K562 (cell line): ENCODE measurements around the gene NAT8L. TPM values are rescaled to one million over a fixed set of nuclear protein-coding genes. Genes with fewer than 3 reads are reported as not detected.

Experiments
- CGGBP1 ChIP-seq: fragments of 250-450 bp; sonication (Bioruptor Pico); IDR thresholded peaks from 2 replicates; pipeline ENCODE4 v1.9.0; 2021; ENCODE audit warnings: mild to moderate bottlenecking
- CTCF ChIP-seq, 3 experiments: IDR thresholded peaks in 2 of 3; conservative IDR thresholded peaks in 1 of 3; 2 replicates each; pipeline ENCODE4 v1.5.1; 2011 to 2012; ENCODE audit warnings: low read length in 3 of 3, mild to moderate bottlenecking in 3 of 3, control low read depth in 2 of 3, improper control_type of control experiment in 1 of 3, inconsistent platforms in 1 of 3, low read depth in 1 of 3, mixed read lengths in 1 of 3, moderate library complexity in 1 of 3; ENCODE audit not compliant: insufficient read depth in 2 of 3
- ETV5 ChIP-seq: sonication (generic); formaldehyde crosslinking; IDR thresholded peaks from 2 replicates; pipeline ENCODE4 v1.4.0; 2020; ENCODE audit warnings: low read depth, mild to moderate bottlenecking, missing genetic modification reagents
- EZH2 ChIP-seq: IDR thresholded peaks from 2 replicates; pipeline ENCODE4 v1.6.1; 2012; ENCODE audit warnings: low read depth, mild to moderate bottlenecking, inconsistent platforms, low read length, borderline replicate concordance
- HNRNPH1 ChIP-seq: fragments of 200-400 bp; formaldehyde crosslinking; optimal IDR thresholded peaks from 2 replicates; pipeline ENCODE3; 2017; ENCODE audit warnings: low read depth, mild to moderate bottlenecking, low read length, moderate library complexity
- KLF6 ChIP-seq: fragments of 250-450 bp; sonication (Bioruptor Pico); IDR thresholded peaks from 2 replicates; pipeline ENCODE4 v1.4.0; 2020; ENCODE audit warnings: mild to moderate bottlenecking, moderate library complexity, borderline replicate concordance
- RBM34 ChIP-seq: fragments of 200-400 bp; formaldehyde crosslinking; IDR thresholded peaks from 2 replicates; pipeline ENCODE4 v1.6.1; 2018; ENCODE audit warnings: low read length, borderline replicate concordance; ENCODE audit not compliant: insufficient read depth
- TFAP4 ChIP-seq: sonication (generic); formaldehyde crosslinking; IDR thresholded peaks from 2 replicates; pipeline ENCODE4 v1.8.0; 2022; ENCODE audit warnings: missing genetic modification reagents, mild to moderate bottlenecking, moderate library complexity, borderline replicate concordance
- WHSC1 ChIP-seq: IDR thresholded peaks from one replicate; pipeline ENCODE4 v1.6.1; 2012; ENCODE audit warnings: low read length, control low read depth, inconsistent platforms
- ZBTB43 ChIP-seq: sonication (generic); formaldehyde crosslinking; IDR thresholded peaks from 2 replicates; pipeline ENCODE4 v1.8.0; 2023; ENCODE audit warnings: mild to moderate bottlenecking, missing genetic modification reagents
- ZBTB49 ChIP-seq: sonication (generic); formaldehyde crosslinking; IDR thresholded peaks from 2 replicates; pipeline ENCODE4 v1.8.0; 2022; ENCODE audit warnings: missing genetic modification reagents, mild to moderate bottlenecking, borderline replicate concordance
- ZNF212 ChIP-seq: fragments of 450-650 bp; formaldehyde crosslinking; IDR thresholded peaks from 2 replicates; pipeline ENCODE4 v1.4.0; 2020; ENCODE audit warnings: mild to moderate bottlenecking
- ZNF445 ChIP-seq: fragments of 250-450 bp; sonication (Bioruptor Pico); IDR thresholded peaks from 2 replicates; pipeline ENCODE4 v1.4.0; 2020; ENCODE audit warnings: low read depth, mild to moderate bottlenecking, moderate library complexity
- ZNF449 ChIP-seq: fragments of 250-450 bp; sonication (Bioruptor Pico); IDR thresholded peaks from 2 replicates; pipeline ENCODE4 v1.8.0; 2022; ENCODE audit warnings: moderate library complexity, mild to moderate bottlenecking, inconsistent platforms
- ZNF583 ChIP-seq: fragments of 250-450 bp; sonication (Bioruptor Pico); IDR thresholded peaks from 2 replicates; pipeline ENCODE4 v1.4.0; 2020
- polyA plus RNA-seq, 8 experiments: library from polyadenylated mRNA; depleted of rRNA in 4 of 8; stranded (reverse) in 5 of 8; unstranded in 3 of 8; fragments of >200 nt; fragmentation: Nextera tagmentation in 2 of 8; fragmentation: Illumina TruSeq in 1 of 8; extraction: Ambion mirVana in 2 of 8; extraction: Trizol in 1 of 8; gene quantifications; 2 replicates each; pipeline versions ENCODE4 v1.2.1 to v1.2.3, GENCODE V29; 2011 to 2014; ENCODE audit warnings: inconsistent platforms in 1 of 8, missing spikeins in 1 of 8
- total RNA-seq, 7 experiments: library from RNA; depleted of rRNA in 6 of 7; stranded (reverse); fragments of >200 nt in 6 of 7; fragmentation: Illumina TruSeq in 2 of 7; extraction: Trizol in 2 of 7; gene quantifications; 2 replicates each; pipeline versions ENCODE4 v1.2.1 to v1.2.3, GENCODE V29; 2011 to 2021; ENCODE audit warnings: low replicate concordance in 1 of 7

Gene NAT8L
- total and polyA plus RNA-seq, 9 of the 15 experiments (the other 6 are each of a cell fraction or from before 2014, with no cell fraction given) = 0.06 to 11.0 (median 1.5) TPM

GRCh38 chr4:2058264-2059045 lies 672 bp upstream of the NAT8L start (continued):
- TF ChIP-seq KLF6 (CRISPR knock-in tag) (no peak), EZH2 (no peak), CTCF (IDR thresholded peaks at IDR 0.05 in 2 of 3, conservative IDR thresholded peaks at IDR 0.05 in 1 of 3; ENCODE audit: insufficient read depth in 2 of 3, low read depth in 1 of 3, low read length in 3 of 3) (no peak), CGGBP1 (no peak), ZNF449 (CRISPR knock-in tag) (no peak), ZNF445 (CRISPR knock-in tag) (no peak), ZBTB43 (no peak), ZNF583 (CRISPR knock-in tag) (no peak), HNRNPH1 (no peak), WHSC1 (no peak), ZNF212 (no peak), TFAP4 (CRISPR knock-in tag) (0 out of 2 replicates have a peak, but pooled peaks have one; percentile 16), ETV5 (no peak), RBM34 (no peak), ZBTB49 (CRISPR knock-in tag) (no peak)
